Liver (tissue), 2 donors: Measurements from ENCODE around the gene CCL21.

Source experiments
- CTCF ChIP-seq: fragments of 150-350 bp; IDR thresholded peaks from 2 replicates; pipeline ENCODE4 v1.5.1; 2017; ENCODE audit warnings: improper control_type of control experiment, low read depth, low read length; ENCODE audit not compliant: missing input control
- REST ChIP-seq: IDR thresholded peaks from 2 replicates; pipeline ENCODE4 v1.6.1; 2016; ENCODE audit warnings: antibody characterized with exemption, mild to moderate bottlenecking
- ZBTB33 ChIP-seq: IDR thresholded peaks from 2 replicates; pipeline ENCODE4 v1.6.1; 2016; ENCODE audit warnings: antibody characterized with exemption
- donor health status: healthy.

GRCh38 chr9:34669809-34670562 is 40.0 kb downstream of the CCL21 start:
- TF ChIP-seq CTCF (no peak), REST (no peak), ZBTB33 (no peak)
